Neuronal stem cell (in vitro differentiated cells): ENCODE measurements around the gene CCDC159.

Experiments
- DNase-seq: peaks from one replicate; pipeline ENCODE4 v3.0.0-alpha.2; 2013; ENCODE audit warnings: low spot score
- H2AFZ ChIP-seq: one replicate; pipeline ENCODE4 v1.6.1; 2013; ENCODE audit warnings: mild to moderate bottlenecking, low read length, inconsistent platforms
- H2AK5ac ChIP-seq: 2 replicates; pipeline ENCODE4 v1.6.1; 2013; ENCODE audit warnings: low read depth, mild to moderate bottlenecking, inconsistent platforms, low read length, moderate library complexity, mixed read lengths
- H2BK120ac ChIP-seq: 2 replicates; pipeline ENCODE4 v1.6.1; 2013; ENCODE audit warnings: low read depth, mild to moderate bottlenecking, inconsistent platforms, low read length, moderate library complexity, mixed read lengths
- H2BK12ac ChIP-seq: one replicate; pipeline ENCODE4 v1.6.1; 2013; ENCODE audit warnings: low read length, inconsistent platforms
- H2BK15ac ChIP-seq: 2 replicates; pipeline ENCODE4 v1.6.1; 2013; ENCODE audit warnings: mild to moderate bottlenecking, low read length, inconsistent platforms, mixed read lengths
- H2BK5ac ChIP-seq: one replicate; pipeline ENCODE4 v1.6.1; 2013; ENCODE audit warnings: inconsistent platforms, mild to moderate bottlenecking, low read length, moderate library complexity
- H3K14ac ChIP-seq: one replicate; pipeline ENCODE4 v1.6.1; 2013; ENCODE audit warnings: low read length, inconsistent platforms
- H3K18ac ChIP-seq: 2 replicates; pipeline ENCODE4 v1.6.1; 2013; ENCODE audit warnings: low read length, inconsistent platforms
- H3K23ac ChIP-seq: 2 replicates; pipeline ENCODE4 v1.6.1; 2013; ENCODE audit warnings: low read depth, mild to moderate bottlenecking, mixed read lengths, low read length, inconsistent platforms; ENCODE audit not compliant: poor library complexity
- H3K27ac ChIP-seq: replicated peaks from 3 replicates; pipeline ENCODE4 v1.5.1; 2013; ENCODE audit warnings: low read length, inconsistent platforms
- H3K27me3 ChIP-seq, 3 experiments: 2 replicates each; pipeline ENCODE4 v1.6.1; 2013; ENCODE audit warnings: low read length in 3 of 3, mild to moderate bottlenecking in 2 of 3, inconsistent platforms in 1 of 3, low read depth in 1 of 3, mixed read lengths in 1 of 3, moderate library complexity in 1 of 3; ENCODE audit not compliant: control insufficient read depth in 3 of 3, insufficient read depth in 3 of 3
- H3K36me3 ChIP-seq, 2 donors: replicated peaks in 1 of 2; 2 replicates each; pipeline ENCODE4 v1.6.1; 2013; ENCODE audit warnings: low read length in 2 of 2; ENCODE audit not compliant: control insufficient read depth in 2 of 2, insufficient read depth in 2 of 2
- H3K4ac ChIP-seq: 2 replicates; pipeline ENCODE4 v1.6.1; 2013; ENCODE audit warnings: inconsistent platforms, mild to moderate bottlenecking, low read length, moderate library complexity
- H3K4me1 ChIP-seq, 2 donors: 1 replicate in 1 of 2; 2 replicates in 1 of 2; pipeline ENCODE4 v1.6.1; 2013; ENCODE audit warnings: low read length in 2 of 2, low read depth in 1 of 2; ENCODE audit not compliant: control insufficient read depth in 2 of 2, insufficient read depth in 1 of 2
- H3K4me2 ChIP-seq: one replicate; pipeline ENCODE4 v1.6.1; 2013; ENCODE audit warnings: mild to moderate bottlenecking, low read length, inconsistent platforms; ENCODE audit not compliant: insufficient read depth, poor library complexity, severe bottlenecking
- H3K4me3 ChIP-seq, 2 donors: 2 replicates each; pipeline ENCODE4 v1.5.1; 2013; ENCODE audit warnings: low read length in 2 of 2, mild to moderate bottlenecking in 2 of 2, inconsistent platforms in 1 of 2, moderate library complexity in 1 of 2
- H3K79me1 ChIP-seq: one replicate; pipeline ENCODE4 v1.6.1; 2013; ENCODE audit warnings: low read depth, mild to moderate bottlenecking, inconsistent platforms, low read length, moderate library complexity
- H3K9ac ChIP-seq: one replicate; pipeline ENCODE4 v1.6.1; 2013; ENCODE audit warnings: mild to moderate bottlenecking, low read depth, low read length, inconsistent platforms; ENCODE audit not compliant: poor library complexity
- H3K9me3 ChIP-seq, 2 donors: replicated peaks in 1 of 2; 2 replicates each; pipeline versions ENCODE3 to v1.6.1; 2013; ENCODE audit warnings: low read length in 2 of 2, mild to moderate bottlenecking in 2 of 2, inconsistent platforms in 1 of 2, low read depth in 1 of 2, mixed read lengths in 1 of 2, moderate library complexity in 1 of 2; ENCODE audit not compliant: control insufficient read depth in 2 of 2, insufficient read depth in 1 of 2
- H4K8ac ChIP-seq: one replicate; pipeline ENCODE4 v1.6.1; 2013; ENCODE audit warnings: low read depth, mild to moderate bottlenecking, inconsistent platforms, low read length, moderate library complexity
- H4K91ac ChIP-seq: one replicate; pipeline ENCODE4 v1.6.1; 2013; ENCODE audit warnings: low read length, low read depth, mild to moderate bottlenecking, inconsistent platforms; ENCODE audit not compliant: poor library complexity
- WGBS, 2 donors: extraction: QIAGEN DNeasy Blood & Tissue Kit; methylation state at CpG; one replicate each; pipeline ENCODE4 v1.1.7; 2013; ENCODE audit warnings: missing lambda C conversion rate in 2 of 2, mixed read lengths in 1 of 2; ENCODE audit not compliant: insufficient read length in 2 of 2, insufficient replicate concordance in 1 of 2; ENCODE audit errors: extremely low coverage in 2 of 2; 5-methylcytosine and 5-hydroxymethylcytosine counted together

CCDC159 gene

GRCh38 chr19:11322269-11323024, 23.9 kb upstream of the CCDC159 start:
- H3K4me3 ChIP-seq: no peak overlapping the region
- H4K91ac ChIP-seq: no peak overlapping the region
- H3K79me1 ChIP-seq: peaks cover 2% of the 10 kb centered on the region
- H2AFZ ChIP-seq: no peak overlapping the region
- H3K9ac ChIP-seq: no peak overlapping the region
- H2BK15ac ChIP-seq: no peak overlapping the region
- DNase-seq: no peak
- no peak overlapping the region for H3K18ac ChIP-seq
- H3K4ac ChIP-seq: no peak overlapping the region
- H3K4me2 ChIP-seq: no peak overlapping the region
- H2BK5ac ChIP-seq: no peak overlapping the region
- H2BK120ac ChIP-seq: no peak overlapping the region
- no peaks in the 10 kb centered on the region for H3K27me3 ChIP-seq
- no peak overlapping the region for H2BK12ac ChIP-seq
- peaks cover 0 to 3% of the 10 kb centered on the region in 2 donors for H3K4me1 ChIP-seq
- H3K27ac ChIP-seq: no peak overlapping the region
- H3K9me3 ChIP-seq: no peaks in the 10 kb centered on the region
- WGBS, 2 donors: no CpG with 5 or more reads among the region's 7 CpGs
- H3K23ac ChIP-seq: no peak overlapping the region
- H3K36me3 ChIP-seq: peaks cover 0 to 14% of the 10 kb centered on the region in 2 donors
- H4K8ac ChIP-seq: no peak overlapping the region
- H2AK5ac ChIP-seq: no peak overlapping the region
- H3K14ac ChIP-seq: no peak overlapping the region

- Histone ChIP-seq H2BK120ac (no peak overlapping the region), H3K14ac (no peak overlapping the region), H3K23ac (no peak overlapping the region), H2BK5ac (no peak overlapping the region), H2AK5ac (no peak overlapping the region), H3K4me3 (no peak overlapping the region), H3K9me3 (no peaks in the 10 kb centered on the region), H3K18ac (peak overlapping the region; percentile 28), H3K4me1 (peaks cover 0 to 3% of the 10 kb centered on the region in 2 donors), H3K4ac (no peak overlapping the region), H2BK15ac (no peak overlapping the region), H4K91ac (no peak overlapping the region), H3K4me2 (no peak overlapping the region), H2AFZ (no peak overlapping the region), H2BK12ac (no peak overlapping the region), H3K27me3 (no peaks in the 10 kb centered on the region), H4K8ac (no peak overlapping the region), H3K79me1 (peaks cover 2% of the 10 kb centered on the region), H3K9ac (no peak overlapping the region), H3K36me3 (peaks cover 0 to 14% of the 10 kb centered on the region in 2 donors), H3K27ac (no peak overlapping the region)
- no CpG with 5 or more reads among the region's 5 CpGs for WGBS, 2 donors
- DNase-seq: no peak
Measured at GRCh38 chr19:11323601-11324078, 22.7 kb upstream of the CCDC159 start.

GRCh38 chr19:11324079-11324661, 22.1 kb upstream of the CCDC159 start:
- no CpG with 5 or more reads among the region's 10 CpGs for WGBS, 2 donors
- Histone ChIP-seq H3K4ac (no peak overlapping the region), H2AFZ (no peak overlapping the region), H3K27me3 (no peaks in the 10 kb centered on the region), H3K4me1 (peaks cover 0 to 3% of the 10 kb centered on the region in 2 donors), H3K79me1 (peaks cover 2% of the 10 kb centered on the region), H3K9ac (no peak overlapping the region), H3K36me3 (peaks cover 0 to 14% of the 10 kb centered on the region in 2 donors), H3K14ac (no peak overlapping the region), H4K8ac (no peak overlapping the region), H3K4me2 (no peak overlapping the region), H3K23ac (no peak overlapping the region), H2BK5ac (no peak overlapping the region), H2BK120ac (no peak overlapping the region), H3K4me3 (no peak overlapping the region), H3K27ac (no peak overlapping the region), H3K9me3 (no peaks in the 10 kb centered on the region), H2BK15ac (no peak overlapping the region), H2AK5ac (no peak overlapping the region), H2BK12ac (no peak overlapping the region), H4K91ac (no peak overlapping the region), H3K18ac (no peak overlapping the region)
- DNase-seq: no peak

DNA sequence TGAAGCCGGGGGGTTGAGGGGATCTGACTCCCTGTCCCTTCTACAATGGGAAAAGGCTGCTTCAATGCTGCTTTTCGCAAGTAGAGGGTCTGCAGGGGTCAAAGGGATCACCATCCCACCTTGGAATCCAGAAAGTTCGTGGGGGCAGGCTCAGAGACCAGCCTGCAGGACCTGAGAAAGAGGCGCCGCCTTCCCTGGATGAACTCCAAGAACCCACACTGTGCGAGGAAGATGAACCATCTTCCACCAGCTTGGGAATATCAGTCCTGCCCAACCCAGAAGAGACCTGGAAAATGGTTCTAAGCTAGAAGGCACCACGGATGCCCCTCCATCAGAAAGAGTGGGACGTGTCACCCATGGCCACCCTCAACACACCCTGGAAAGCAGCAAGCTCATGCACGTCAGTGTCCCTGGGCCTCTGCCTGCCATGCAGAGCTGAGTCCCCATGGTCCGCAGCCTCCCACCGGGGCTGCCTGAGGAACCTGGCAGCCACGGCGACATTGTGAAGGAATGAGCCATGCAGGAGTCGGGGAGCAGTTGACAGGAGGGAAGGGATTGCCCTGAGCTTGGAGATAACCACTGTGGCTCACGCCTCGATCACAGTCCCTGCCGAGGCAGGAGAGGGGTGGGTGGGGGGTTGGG, 21.4 kb upstream of the CCDC159 start:
- Histone ChIP-seq H2BK15ac (no peak overlapping the region), H3K18ac (peak overlapping the region; percentile 78), H3K4ac (no peak overlapping the region), H3K36me3 (peaks cover 0 to 14% of the 10 kb centered on the region in 2 donors), H3K4me1 (peaks cover 0 to 3% of the 10 kb centered on the region in 2 donors), H3K79me1 (peaks cover 2% of the 10 kb centered on the region), H2BK12ac (peak overlapping the region; percentile 64), H2AFZ (no peak overlapping the region), H3K27me3 (no peaks in the 10 kb centered on the region), H2BK120ac (no peak overlapping the region), H3K9ac (peak overlapping the region; percentile 74), H3K4me2 (no peak overlapping the region), H3K4me3 (peak overlapping the region in 1 of 2 donors; percentile 2), H3K9me3 (no peaks in the 10 kb centered on the region), H2AK5ac (no peak overlapping the region), H3K23ac (peak overlapping the region; percentile 77), H4K8ac (no peak overlapping the region), H4K91ac (no peak overlapping the region), H3K14ac (peak overlapping the region; percentile 73), H3K27ac (no peak overlapping the region), H2BK5ac (no peak overlapping the region)
- no CpG with 5 or more reads among the region's 17 CpGs for WGBS, 2 donors
- DNase-seq: no peak
